Measurements from ENCODE around the gene ANKRD65.
"Not testable (repeated sequence)": the region's sequence is repeated elsewhere in the genome, so short reads cannot be mapped to it uniquely, and the experiment has no call there.

ANKRD65 gene

GRCh38 chr1:1421147-1421906, at the start of gene ANKRD65:
TSS of gene ANKRD65 (minus strand) at chr1:1421276. CDS start at chr1:1421005, 271 bp downstream.
- DNase-seq: no peak

DNA sequence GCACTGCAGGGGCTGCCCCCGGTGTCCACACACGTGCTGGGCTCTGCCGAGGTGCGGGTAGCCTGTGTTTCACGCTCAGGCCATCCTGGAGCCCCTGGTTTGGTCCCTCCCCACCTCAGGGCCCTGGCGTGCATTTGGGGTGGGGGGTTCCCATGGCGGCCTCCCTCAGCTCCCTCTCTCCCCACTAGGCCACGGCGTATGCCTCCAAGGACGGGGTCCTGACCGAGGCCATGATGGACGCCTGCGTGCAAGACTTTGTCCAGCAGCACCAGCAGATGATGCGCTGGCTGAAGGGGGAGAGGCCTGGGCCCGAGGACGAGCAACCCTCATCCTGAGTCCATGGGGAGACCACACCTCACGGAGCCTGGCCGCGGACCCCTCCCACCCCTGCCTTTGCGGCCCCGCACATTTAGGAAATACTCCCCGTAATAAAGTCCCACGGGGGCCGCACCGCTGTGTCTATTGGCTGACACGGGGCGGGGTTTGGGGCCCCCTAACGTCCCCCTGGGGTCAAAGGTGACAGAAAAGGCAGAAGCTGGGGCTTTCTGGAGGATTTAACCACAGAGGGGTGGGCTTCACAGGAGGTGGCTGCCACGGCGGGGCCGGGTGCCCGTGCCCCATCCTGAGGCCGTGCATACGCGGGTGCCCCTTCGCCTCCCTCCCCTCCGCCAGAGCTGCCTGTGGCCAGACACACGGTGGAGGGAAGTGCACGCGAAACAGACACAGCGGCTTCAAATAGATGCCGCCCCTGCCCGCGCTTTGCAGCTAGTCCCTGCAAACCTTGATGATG, 47.3 kb upstream of the ANKRD65 start:
- not testable (repeated sequence) for DNase-seq

- DNase-seq: no peak
Observed at GRCh38 chr1:1463312-1463711, 42.2 kb upstream of the ANKRD65 start.

GRCh38 chr1:1462318-1462966, 41.4 kb upstream of the ANKRD65 start:
- no peak for DNase-seq

DNA sequence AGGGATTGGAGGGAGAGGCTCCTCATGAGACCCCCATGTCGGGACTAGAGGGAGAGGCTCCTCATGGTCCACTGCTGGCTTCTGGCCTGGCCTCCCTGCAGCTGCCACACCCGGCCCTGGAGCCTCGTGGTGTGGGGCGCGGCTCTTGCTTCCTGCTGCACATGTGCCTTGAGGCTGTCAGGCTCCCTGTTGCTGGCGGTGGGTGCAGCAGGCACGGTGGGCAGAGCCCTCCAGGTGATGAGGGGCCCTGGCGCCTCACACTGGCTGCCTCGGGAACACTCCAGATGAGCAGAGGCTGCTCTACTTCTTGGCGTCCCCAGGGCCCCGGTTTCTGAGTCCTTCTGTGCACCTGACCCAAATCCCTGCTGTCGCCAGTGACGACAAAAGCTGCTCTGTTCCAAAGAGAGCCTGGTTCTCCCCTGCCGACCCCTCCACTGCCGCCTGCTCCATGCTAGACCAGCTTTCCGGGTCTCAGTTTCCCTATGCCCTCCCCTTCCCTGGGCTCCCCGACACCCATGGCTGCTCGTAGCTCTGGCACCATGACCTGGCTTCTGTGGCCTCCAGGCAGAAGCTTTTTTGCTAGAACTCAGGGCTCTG, 40.7 kb upstream of the ANKRD65 start:
- DNase-seq: no peak

GRCh38 chr1:1460540-1461130, 39.6 kb upstream of the ANKRD65 start:
- DNase-seq: no peak

DNA sequence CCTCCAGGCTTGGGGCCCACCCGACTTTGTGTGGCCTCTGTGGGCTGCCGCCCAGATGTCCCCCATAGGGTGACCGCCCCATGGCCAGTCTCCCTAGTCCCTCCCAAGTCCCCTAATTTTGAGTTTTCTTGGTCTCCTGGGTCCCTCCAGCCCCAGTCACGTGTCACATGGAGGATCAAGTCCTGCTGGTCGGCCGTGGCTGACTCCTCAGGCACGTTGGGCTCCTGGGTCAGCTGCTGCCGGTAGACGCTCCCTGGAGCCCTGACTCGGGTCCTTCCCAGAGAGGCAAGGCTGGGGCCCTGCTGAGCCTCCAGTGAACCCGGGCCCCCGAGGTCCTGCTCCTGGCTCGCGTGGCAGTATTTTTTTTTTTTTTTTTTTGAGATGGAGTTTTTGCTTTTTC, 38.6 kb upstream of the ANKRD65 start:
- DNase-seq: not testable (repeated sequence)

GRCh38 chr1:1459156-1459555, 38.1 kb upstream of the ANKRD65 start:
- DNase-seq: not testable (repeated sequence)

- DNase-seq: not testable (repeated sequence)
Observed at GRCh38 chr1:1456683-1457255, 35.7 kb upstream of the ANKRD65 start.

GRCh38 chr1:1455934-1456333, 34.9 kb upstream of the ANKRD65 start:
- not testable (repeated sequence) for DNase-seq

DNA sequence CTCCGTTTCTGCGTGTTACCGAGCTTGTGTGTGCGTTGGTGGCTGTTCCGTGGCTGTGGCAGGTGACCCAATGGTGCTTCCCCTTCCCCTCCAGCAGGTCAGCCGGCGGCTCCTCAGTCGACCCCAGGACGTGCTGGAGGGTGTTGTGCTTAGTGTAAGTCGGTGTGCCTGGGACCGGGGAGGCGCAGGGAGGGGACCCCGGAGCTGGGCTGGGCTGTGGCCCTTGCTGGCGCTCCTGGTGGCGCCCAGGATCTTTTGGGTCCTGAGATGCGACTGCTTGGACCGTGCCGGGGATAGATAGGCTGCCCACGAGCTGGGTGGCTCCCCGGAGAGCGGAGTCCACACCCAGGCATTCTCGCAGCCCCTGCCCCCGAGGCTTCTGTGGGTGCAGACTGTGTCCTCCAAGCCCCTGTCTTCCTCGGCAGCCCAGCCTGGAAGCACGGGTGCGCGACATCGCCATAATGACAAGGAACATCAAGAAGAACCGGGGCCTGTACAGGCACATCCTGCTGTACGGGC, 34.3 kb upstream of the ANKRD65 start:
- DNase-seq: no peak

DNA sequence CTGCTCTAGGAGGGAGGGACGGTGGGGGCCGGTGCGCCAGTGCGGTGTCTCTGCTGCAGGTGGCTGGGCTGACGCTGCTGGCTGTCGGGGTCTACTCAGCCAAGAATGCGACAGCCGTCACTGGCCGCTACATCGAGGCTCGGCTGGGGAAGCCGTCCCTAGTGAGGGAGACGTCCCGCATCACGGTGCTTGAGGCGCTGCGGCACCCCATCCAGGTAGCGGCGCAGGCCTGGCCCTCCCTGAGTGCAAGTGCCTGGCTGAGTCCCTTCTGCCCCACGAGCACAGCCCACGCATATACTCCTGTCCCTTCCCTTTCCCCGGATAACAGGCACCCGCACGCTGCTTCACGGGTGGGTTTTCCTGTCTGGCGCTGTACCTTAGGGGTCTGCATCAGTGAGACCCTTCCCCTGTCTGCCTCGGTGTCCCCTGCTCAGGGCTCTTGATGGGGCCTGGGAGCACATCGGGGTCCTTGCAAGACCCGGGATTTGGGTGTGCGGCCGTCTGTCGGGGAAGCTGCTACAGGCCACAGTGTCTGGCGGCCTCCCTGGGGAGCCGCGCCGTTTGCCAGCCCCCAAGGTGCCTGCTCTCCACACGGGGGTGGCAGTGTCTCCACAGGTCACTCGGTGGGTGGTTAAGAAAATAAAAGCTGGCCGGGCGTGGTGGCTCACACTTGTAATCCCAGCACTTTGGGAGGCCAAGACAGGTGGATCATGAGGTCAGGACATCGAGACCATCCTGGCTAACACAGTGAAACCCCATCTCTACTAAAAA, 33.4 kb upstream of the ANKRD65 start:
- DNase-seq: not testable (repeated sequence)

- DNase-seq: no peak
Observed at GRCh38 chr1:1452882-1453281, 31.8 kb upstream of the ANKRD65 start.

DNA sequence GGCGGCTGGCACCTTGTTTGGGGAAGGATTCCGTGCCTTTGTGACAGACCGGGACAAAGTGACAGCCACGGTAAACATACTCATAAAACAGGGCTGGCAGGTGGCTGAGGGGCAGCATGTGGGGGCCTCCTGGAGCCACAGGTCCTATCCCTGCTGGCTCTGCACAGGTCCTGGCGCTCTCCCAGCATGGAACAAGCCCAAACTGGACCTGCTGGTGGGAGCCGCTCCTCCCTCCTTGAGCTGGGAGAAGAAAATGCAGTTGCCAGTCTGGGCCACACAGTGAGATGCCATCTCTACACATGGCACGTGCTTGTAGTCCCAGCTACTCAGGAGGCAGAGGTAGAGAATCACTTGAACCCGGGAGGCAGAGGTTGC, 31.3 kb upstream of the ANKRD65 start:
- not testable (repeated sequence) for DNase-seq

- no peak for DNase-seq
Observed at GRCh38 chr1:1451696-1452364, 30.8 kb upstream of the ANKRD65 start.

DNA sequence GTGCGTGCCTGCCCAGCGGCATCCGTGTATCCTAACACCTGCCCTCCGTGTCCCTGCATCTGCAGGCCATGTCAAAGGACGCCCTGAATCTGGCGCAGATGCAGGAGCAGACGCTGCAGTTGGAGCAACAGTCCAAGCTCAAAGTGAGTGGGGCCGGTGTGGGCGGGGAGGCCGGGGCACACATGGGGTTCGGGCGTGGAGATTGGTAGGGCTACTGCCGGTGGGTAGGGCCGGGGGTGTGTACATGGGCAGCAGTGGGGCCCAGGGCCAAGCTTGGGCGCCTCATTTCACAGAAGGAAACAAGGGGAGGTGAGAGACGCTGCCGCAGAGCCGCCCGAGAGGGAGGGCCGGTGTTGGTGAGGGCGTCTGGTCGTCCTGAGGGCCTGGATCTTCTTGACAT, 29.5 kb upstream of the ANKRD65 start:
- not testable (repeated sequence) for DNase-seq

DNA sequence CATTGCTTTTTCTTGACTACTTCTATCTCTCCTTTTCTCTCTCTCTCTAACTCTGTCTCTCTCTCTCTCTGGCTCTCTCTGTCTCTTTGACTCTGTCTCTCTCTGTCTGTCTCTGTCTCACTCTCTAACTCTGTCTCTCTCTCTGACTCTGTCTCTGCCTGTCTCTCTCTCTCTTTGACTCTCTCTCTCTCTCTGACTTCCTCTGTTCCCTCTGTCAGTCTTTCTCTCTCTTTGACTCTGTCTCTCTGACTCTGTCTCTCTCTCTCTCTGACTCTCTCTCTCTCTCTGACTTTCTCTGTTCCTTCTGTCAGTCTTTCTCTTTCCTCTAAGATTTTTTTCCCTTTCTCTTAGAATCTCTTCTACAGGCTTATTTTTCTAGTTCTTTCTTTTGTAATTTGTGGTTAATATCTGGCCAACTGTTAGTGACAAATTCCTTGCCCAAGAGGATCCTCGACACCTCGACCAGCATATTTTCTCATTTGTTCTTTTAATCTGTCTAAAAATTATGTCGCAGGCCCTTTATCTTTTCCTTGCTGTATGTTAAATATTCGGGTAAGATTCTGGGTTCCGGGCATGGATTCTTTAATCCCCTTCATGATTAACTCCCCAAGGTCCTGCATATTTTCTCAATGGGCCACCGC, 28.1 kb upstream of the ANKRD65 start, which contains the start of gene ATAD3C:
Gene ATAD3C, plus strand, starts transcription at position 591 of the 641 bp plus-strand sequence. CDS start 995 bp downstream, outside the sequence.
- no peak for DNase-seq

- DNase-seq: not testable (repeated sequence)
Observed at GRCh38 chr1:1446631-1447030, 25.6 kb upstream of the ANKRD65 start.

GRCh38 chr1:1442069-1442770, 21.1 kb upstream of the ANKRD65 start:
- DNase-seq: no peak

Measured in activated CD4-positive, alpha-beta T cell treated with anti-CD3 and anti-CD28 coated beads, Interleukin-2, Interleukin-6, amounts not matched to agents 100 ng/mL and 50 ng/mL, durations not matched to agents 16 hours and 8 hours (primary cell).